HG02970 (cell line): ENCODE results near the gene USP15.

Experiments used
- ATAC-seq: cut with Tn5 transposase; IDR thresholded peaks from one replicate; pipeline ENCODE4 v1.9.1; 2021; ENCODE audit warnings: mild to moderate bottlenecking, moderate library complexity, moderate number of reproducible peaks; ENCODE audit not compliant: unreplicated experiment, low FRiP score

Gene USP15

DNA sequence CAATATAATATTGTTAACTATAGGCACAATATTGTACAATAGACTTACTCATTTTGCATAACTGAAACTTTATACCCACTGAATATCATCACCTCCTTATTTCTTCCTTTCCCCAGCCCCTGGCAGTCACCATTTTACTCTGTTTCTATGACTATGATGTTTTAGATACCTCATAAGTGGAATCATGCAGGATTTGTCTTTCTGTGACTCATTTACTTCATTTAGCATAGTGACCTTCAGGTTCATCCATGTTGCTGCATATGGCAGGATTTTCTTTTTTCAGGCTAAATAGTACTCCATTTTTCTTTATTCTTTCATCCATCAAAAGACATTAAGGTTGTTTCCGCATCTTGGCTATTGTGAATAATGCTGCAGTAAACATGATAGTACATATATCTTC is 18.9 kb downstream of the USP15 start:
- ATAC-seq, result no peak

DNA sequence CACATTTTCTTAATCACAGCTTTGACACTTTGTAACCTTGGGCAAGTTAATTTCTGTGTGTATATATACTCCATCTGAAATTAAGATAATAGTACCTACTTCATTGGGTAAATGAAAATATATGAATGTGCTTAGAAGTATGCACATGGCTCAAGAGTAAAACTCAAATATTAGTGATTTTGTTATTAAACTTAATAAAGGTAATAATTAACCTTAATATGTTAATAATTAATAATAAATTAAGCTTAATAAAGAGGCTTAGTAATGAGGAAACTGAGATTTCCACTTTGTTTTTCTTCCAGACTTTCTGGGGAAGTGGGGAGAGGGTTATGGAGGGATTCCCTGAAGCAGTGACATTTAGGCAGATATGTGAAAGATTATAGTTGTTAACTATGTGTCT is 19.8 kb downstream of the USP15 start:
- ATAC-seq, result no peak

DNA sequence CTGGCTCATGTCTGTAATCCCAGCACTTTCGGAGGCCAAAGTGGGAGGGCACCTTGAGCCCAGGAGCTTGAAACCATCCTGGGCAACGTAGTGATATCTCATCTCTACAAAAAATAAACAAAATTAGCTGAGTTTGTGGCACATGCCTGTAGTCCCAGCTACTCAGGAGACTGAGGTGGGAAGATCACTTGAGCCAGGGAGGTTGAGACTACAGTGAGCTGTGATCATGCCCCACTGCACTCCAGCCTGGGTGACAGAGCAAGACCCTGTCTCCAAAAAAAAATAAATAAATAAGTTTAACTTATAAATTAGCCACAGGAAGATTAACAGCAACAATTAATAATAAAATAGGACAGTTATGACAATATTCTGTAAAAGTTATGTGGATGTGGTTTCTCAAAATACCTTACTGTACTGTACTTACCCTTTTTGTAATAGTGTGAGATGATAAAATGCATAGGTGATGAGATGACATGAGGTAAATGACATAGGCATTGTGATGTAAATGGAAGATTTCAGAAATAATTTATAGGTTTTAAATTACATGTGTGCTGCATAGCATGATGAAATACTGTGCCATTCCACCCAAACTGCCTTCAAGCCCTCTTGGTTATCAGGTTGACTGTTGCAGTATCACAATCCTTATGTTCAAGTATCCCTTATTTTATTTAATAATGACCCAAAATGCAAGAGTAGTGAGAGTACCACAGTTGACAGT is 22.0 kb downstream of the USP15 start:
- ATAC-seq, result no peak

DNA sequence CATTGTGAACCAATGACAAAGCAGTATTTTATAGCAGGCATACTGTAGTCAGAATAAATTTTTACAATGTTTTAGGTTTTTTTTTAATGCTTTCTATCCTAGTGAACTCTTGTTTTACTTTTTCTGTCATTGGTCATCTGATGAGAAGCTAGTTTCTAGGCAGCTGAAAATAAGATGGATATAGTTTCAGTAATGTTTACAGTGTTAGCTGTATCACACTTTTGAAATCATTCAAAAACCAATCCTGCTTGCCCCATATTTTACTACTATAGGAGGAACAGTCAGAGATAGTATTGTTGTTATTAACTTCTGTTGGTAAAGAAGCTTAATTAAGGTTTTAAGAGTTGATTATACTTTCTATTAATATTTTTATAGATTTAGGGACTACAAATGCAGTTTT is 24.5 kb downstream of the USP15 start:
- no peak for ATAC-seq

DNA sequence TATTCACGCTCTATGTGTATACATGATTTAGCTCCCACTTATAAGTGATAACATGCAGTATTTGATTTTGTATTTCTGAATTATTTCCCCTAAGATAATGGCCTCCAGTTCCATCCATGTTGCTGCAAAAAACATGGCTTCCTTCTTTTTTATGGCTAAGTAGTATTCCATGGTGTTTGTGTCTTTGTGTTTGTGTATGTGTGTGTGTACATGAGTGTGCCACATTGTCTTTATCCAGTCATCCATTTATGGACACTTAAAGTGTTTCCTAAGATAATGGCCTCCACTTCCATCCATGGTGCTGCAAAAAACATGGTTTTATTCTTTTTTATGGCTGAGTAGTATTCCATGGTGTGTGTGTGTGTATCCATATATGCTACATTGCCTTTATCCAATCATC is 25.1 kb downstream of the USP15 start:
- ATAC-seq, result no peak

DNA sequence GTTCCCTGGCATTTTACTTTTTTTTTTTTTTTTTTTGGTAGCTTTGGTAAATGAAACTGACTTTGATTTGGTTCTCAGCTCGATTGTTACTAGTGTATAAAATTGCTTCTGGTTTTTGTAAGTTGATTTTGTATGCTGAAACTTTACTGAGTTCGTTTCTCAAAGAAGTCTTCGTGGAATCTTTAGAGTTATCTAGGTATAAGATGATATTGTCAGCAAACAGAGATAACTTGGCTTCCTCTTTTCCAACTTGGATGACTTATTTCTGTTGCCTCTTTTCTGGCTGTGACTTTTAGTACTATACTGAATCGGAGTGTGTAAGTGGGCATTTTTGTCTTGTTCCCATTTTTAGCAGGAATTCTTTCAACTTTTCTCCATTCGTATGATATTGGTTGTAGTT is 28.1 kb downstream of the USP15 start:
- ATAC-seq, result no peak

DNA sequence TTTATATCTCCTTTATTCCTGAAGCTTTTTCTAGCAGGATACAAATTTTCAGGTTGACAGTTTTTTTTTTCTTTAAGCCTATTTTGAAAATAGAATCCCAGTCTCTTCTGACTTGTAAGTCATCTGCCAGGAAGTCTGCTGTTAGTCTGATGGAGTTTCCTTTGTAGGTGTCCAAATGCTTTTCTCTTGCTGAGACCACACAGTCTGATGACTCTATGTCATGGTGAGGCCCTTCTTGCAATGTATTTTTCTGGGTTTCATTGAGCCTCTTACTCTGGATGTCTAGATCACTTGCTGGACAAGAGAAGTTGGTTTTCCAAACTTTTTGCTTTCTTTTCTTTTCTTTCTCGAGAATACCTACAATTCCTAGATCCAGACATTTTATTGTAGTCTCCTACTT is 30.6 kb downstream of the USP15 start:
- ATAC-seq, result no peak

DNA sequence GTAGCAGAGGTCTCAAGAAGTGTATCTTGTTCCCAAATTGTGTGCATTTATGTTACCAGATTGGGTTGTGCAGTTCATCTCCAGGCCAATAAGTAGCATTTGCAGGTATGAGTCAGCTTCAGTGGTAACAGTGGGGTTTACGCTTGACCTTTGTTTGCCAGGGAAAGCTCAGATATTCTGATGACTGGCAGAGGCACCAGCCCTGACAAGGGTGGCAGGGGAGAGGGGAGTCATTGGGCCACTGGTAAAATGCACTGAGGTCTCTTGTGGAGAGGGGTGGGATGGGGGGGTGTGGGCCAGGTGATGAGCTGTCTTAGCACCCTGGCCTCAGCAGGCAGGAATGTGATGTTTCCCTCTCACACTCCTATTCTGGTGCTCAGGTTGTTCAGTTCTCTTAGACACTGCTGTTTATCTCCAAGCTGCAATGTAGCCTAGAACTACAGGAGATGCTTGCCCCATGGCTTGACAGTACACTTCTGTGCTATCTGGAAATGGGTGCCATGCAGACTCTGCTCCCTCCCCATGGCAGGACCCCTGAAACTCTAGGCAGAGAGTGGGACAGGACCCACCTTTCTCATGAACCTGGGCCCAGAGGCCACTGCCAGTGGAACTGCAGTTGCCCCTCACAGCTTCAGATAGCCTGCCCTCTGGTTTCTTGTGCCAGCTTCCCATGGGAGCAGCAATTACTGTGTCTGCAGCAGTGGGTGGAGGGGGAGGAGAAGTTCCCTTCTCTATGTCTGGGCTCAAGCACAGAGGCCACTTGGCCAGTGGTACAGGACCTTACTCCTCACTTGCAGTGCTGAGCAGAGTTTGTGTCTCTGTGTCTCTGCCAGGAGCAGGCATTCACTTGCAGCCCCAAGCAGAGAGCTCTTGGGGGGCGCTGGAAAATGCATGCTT is 31.9 kb downstream of the USP15 start:
- no peak for ATAC-seq

DNA sequence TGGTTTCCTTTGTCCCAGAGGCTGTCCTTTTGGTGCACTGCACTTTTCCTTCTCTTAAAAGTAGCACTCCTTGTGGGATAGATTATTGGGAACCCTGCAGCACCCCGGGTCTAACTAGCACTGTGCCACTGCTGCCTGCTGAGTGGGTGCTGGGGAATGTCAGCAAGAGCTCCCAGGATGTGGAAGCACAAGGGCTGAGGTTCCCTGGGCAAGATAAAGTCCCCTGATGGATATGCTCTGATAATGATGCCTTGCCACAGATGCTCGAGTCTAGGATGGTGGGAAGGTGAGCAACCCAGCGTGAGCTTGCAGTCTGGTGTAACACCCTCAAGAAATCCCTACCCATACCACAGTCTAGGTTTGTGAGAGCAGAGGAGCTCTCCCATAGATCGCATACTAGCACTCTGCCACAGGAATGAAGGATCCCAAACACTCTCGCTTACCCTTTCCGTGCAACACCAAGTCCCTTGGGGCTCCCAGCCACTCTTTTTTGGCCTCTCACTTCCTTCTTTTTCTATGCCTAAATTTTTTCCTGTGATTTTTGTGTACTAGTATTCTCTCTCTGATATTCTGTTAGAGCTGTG is 32.6 kb downstream of the USP15 start:
- ATAC-seq, result no peak

DNA sequence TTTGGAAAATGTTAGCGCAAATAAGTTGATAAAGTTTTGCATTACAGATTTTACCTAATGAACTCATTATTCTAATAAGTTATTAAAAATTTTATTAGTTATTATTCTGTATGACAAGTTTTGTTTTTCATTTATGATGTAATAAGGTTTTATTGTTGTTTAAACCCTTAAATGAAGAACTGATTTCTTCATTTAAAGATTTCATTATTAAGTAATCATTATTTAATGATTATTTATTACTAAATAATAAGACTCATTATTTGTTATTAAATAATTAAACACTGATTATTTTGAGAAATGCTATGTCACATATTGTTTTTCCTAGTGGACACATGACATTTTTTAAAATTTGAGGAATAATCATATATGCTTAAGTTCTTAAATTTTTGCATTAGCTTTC is 34.2 kb downstream of the USP15 start:
- ATAC-seq, result no peak

DNA sequence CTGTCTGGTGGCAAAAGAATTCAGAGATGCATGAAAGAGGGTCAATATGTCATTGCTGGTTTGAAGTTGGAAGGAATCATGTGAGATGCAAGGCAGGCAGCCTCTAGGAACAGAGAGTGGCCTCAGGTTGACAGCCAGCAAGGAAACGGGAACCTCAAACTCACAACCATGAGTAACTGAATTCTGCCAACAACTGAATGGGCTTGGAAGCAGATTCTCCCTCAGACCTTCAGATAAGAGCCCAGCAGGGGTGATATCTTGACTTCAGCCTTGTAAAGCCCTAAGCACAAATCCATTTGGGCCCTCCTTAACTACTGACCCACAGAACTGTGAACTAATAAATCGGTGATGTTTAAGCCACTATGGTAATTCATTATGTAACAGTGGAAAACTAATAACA is 35.8 kb downstream of the USP15 start:
- no peak for ATAC-seq

DNA sequence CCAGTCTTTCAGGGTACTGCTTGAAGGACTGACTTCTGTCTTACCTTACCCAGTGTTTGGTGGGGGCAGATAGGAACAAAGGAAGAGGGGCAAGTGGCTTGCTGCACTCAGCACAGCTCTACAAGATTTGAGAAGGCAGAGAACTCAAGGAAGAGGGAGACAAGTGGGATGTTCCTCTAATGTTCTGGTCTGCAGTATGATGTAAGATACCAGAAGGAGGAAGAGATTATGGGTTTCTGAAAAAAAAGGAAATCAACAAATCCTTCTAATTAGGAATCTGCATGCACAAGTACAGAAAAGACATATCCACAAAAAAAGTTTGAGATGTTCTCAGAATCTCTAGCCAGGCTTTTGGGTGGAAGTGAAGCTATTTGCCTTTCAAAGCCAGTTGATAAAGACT is 37.1 kb downstream of the USP15 start:
- no peak for ATAC-seq

DNA sequence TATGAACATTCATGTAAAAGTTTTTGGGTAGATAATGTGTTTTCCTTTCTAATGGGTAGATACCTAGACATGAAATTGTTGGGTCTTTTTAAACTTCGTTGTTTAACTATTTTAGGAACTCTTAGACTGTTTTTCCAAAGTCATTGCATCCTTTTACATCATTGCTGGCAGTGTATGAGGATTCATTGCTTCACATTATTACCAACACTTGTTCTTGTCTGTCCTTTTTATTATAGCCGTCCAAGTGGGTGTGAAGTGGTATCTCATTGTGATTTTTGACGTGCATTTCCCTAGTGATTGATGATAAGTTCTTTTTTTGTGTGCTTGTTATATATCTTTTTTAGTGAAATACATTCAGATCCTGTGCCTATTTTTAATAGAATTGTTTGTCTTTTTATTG is 39.4 kb downstream of the USP15 start:
- no peak for ATAC-seq

DNA sequence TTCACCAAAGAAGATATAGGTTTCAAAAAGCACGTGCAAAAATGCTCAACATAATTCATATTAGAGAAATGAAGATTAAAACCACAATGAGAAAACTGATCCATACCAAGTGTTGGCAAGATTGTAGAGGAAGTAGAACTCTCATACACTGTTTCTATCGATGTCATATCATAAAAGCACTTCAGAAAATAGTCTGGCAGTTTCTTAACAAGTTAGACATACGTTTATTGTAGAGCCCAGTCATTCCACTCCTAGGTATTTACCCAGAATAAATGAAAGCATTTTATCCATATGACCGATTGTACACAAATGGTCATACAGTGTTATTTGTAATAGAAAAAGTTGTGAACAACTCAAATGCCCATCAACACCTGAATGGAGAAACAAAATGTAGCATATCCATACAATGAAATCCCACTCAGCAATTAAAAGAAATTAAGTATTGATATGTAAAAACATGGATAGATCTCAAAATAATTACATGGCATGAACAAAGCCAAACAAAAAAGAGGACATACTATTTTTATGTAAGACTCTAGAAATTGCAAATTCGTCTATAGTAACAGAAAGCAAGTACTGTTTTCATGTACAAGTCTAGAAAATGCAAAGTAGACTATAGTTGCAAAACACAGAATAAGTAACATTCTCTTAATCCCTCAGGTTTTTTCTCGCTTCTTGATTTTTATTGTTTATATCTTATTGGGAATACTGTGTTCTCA is 41.0 kb downstream of the USP15 start:
- ATAC-seq, result no peak

DNA sequence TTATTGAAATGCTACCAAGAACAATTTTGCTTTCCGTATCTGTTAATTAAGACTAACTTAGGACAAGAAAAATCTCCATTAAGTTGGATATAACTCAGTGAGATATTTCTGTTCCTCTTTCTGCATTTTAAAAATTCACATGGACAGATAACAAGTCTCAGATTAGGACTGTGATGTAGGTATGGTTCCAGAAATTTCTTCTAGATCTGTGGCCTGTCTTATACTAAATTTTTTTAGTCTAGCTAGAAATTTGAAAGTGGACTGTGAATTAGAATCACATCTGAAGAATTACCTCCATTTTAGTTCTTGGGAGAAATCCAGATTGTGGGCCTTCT is 41.6 kb downstream of the USP15 start:
- ATAC-seq, result no peak

DNA sequence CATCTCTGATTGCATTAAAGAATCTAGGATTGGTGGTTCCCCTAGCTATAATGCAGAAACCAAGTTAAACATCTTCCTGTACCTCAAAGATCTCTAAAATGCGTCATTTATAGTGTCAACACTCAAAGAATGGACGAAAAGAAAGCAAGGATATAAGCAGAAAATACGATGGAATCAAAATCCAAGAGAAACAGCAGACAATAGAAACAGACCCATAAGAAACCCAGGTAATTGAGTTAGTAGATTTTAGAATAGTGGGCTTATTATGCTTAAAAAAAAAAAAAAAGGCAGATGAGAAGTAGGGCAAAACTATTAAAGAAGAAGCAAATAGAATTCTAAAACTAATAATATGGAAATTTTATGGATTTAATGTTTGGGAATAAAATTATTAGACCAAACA is 44.4 kb downstream of the USP15 start:
- ATAC-seq, result no peak

DNA sequence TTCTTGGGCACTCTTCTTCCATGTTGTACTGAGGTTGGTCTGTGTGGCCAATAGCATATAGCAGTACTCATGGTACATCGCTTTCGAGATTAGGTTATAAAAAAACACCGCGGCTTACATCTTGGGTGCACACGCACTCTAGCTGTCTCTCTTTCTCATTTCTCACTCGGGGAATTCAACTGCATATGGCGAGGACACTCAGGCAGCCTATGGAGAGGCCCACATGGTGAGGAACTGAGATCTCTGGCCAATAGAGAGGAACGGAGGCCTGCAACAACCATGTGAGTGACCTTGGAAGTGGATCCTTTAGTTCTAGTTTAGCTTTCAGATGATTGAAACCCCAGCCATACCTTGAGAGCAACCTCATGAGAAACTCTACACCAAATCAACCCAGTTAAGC is 45.6 kb downstream of the USP15 start:
- no peak for ATAC-seq

DNA sequence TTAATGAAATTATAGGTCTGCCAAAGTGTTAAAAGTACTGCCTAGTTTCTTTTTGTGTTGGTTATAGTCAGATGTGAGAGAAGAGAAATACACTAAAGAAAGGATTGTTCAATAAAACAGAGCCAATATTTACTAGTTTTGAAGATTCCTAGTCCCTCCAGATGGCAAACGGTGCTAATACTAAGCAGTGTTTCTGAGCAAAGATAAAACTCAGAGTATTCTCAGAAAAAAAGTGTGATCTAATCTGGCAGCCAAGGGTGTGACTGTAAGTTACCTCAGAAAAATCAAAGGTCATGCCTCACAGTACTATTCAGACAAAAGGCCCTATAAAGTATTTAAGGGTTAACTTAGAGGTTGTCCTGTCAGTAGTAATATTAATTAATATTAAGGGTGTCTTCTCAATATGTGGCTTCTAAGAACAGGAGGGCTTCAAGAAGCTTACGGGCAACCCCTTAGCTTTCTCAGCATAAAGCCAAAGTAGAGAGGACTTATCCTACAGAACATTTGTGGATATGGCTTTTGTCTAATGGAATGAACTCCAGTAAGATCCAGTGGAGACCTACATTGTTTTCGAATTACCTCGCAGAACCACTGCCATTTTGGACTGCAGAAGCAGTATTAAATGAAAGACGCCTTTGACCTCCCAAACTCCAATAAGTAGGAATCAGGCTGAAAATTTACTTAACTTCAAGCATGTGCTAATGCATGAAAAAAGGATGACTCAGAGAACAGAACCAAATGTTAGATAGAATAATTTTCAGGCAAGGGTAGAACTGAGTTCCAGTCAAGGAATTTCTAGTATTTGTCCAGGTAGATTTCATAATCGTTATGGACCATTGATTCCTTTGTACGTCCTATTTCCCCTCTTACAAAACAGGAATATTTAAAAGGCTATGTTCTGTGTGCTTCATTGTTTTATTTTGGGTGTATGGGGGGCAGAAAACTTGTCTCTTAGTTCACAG is 46.6 kb downstream of the USP15 start:
- ATAC-seq, result no peak

DNA sequence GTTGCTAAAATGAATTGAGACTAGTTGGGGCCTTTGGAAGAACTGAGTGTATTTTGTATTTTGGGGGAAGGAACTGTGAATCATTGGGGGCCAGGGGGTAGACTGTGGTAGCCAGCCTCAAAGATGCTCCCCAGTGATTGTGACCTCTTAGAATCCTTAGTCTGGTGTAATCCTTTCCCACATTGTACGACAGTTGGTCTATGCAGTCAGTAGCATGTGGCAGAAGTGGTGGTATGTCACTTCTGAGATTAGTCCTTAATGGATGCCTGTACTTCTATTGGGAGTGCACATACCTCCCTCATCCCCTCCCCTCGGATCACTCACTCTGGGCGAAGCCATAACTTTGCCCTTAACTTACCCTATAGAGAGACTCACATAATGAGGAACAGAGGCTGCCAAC is 48.0 kb downstream of the USP15 start:
- ATAC-seq, result no peak
